ENCODE measurements around the gene BET1.

DNA sequence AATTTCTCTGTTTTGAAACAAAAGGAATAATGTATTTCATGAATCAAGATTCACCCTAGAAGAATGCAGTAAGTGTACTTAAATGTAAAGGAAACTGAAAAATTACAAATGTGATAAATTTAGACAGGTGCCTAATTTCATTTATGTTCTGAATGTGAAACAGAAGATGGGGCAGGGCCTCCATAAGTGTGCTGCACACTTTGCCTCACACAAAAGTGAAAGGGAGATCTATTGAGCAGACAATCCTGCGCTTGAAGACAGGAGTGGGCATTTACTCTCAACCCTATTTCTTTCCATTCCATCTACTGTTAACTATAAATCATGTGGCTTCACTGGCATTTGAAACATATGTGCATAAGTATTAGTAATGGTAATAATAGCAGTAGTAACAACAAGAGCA lies 46.4 kb downstream of the BET1 start:
- TF ChIP-seq, protein P1, sequence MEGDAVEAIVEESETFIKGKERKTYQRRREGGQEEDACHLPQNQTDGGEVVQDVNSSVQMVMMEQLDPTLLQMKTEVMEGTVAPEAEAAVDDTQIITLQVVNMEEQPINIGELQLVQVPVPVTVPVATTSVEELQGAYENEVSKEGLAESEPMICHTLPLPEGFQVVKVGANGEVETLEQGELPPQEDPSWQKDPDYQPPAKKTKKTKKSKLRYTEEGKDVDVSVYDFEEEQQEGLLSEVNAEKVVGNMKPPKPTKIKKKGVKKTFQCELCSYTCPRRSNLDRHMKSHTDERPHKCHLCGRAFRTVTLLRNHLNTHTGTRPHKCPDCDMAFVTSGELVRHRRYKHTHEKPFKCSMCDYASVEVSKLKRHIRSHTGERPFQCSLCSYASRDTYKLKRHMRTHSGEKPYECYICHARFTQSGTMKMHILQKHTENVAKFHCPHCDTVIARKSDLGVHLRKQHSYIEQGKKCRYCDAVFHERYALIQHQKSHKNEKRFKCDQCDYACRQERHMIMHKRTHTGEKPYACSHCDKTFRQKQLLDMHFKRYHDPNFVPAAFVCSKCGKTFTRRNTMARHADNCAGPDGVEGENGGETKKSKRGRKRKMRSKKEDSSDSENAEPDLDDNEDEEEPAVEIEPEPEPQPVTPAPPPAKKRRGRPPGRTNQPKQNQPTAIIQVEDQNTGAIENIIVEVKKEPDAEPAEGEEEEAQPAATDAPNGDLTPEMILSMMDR (conservative IDR thresholded peaks at IDR 0.05; ENCODE audit: low read length): no peak
- no peak for TF ChIP-seq EZH2phosphoT487 (IDR thresholded peaks at IDR 0.05; ENCODE audit: borderline replicate concordance, low read depth, low read length)

Data from OCI-LY7 (cell line).